GM10847 (cell line): ENCODE measurements around the gene TRAP1.

ENCODE experiments used
- POLR2A ChIP-seq: IDR thresholded peaks from 2 replicates; pipeline ENCODE4 v1.6.1; 2011; ENCODE audit not compliant: insufficient read length; ENCODE audit errors: extremely low read depth

TRAP1 gene

DNA sequence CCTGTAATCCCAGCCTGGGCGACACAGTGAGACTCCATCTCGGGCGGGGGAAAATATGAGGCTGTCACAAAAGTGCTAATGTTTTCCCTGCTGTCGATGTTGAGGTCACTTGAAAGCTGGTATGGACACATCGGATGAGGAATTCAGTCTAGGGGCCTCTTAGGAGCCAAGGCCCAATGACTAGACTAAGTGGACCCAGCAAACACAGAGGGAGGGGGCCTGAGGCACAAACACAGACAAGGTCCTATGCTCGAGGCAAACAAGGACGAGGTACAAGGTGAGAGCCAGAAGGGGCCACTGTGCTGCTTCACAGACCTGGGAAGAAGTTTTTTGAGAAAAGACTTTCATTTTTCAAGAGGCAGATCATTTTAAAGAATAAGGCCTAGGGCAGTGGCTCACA is 15.2 kb downstream of the TRAP1 start:
- TF ChIP-seq POLR2A, result no peak

DNA sequence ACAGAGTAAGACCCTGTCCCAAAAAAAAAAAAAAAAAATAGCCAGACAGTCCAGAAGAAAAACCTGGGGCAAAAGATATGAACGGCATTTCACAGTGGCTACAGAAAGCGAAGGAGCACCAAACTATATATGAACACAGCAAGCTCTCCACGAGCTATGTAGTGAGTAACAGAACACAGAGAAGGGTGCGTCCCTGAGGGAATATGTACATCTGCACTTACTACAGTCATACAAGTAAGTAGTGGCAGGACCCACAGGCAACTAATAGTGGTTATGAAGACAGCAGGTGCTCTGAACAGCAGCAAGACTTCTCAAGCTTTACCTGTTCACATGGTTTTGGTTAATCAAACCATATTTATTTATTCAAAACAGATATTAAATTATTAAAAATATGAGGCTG is 15.8 kb downstream of the TRAP1 start:
- no peak for TF ChIP-seq POLR2A

DNA sequence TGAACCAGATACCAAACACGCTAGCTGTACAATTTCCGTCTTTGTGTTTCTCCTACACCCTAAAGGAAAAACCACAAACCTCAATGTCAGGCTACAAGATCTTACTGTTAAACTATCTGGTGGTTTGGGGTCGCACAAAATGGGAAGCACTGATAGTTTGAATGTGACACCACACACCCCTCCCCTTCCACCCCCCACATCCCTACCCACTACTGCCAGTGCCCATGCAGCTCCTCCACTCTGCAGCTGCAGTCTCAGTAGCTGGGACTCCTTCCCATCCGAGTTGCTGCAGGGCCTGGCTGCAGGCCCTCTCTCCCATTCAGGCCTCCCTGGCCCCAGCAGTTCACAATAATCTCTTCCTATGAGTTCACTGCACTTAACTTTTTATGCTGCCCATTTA is 18.4 kb downstream of the TRAP1 start:
- no peak for TF ChIP-seq POLR2A

DNA sequence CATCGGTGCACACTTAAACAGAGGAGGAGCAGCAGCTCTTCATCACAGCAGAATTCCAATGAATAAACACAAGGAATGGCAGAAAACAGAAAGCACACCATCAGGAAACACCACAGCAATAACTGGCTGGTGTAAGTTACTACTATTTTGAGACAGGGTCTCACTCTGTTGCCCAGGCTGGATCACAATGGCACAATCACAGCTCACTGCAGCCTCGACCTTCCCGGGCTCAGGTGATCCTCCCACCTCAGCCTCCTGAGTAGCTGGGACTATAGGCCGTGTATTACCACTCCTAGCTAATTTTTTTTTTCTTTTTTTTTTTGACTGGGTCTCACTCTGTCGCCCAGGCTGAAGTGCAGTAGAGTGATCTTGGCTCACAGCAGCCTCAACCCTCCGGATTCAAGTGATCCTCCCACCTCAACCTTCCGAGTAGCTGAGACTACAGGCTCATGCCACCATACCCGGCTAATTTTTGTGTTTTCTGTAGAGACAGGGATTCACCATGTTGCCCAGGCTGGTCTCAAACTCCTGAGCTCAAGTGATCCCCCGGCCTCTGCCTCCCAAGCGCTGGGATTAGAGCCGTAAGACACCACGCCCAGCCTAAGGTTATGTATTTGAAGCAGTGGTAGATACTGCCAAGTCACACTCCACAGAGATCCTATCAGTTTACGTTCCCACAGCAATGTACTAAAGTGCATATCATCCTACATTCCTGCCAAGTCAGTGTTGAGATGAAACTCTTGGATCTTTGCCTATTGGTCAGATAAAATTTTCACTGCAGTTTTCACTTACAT is 20.7 kb downstream of the TRAP1 start:
- TF ChIP-seq POLR2A, result no peak

DNA sequence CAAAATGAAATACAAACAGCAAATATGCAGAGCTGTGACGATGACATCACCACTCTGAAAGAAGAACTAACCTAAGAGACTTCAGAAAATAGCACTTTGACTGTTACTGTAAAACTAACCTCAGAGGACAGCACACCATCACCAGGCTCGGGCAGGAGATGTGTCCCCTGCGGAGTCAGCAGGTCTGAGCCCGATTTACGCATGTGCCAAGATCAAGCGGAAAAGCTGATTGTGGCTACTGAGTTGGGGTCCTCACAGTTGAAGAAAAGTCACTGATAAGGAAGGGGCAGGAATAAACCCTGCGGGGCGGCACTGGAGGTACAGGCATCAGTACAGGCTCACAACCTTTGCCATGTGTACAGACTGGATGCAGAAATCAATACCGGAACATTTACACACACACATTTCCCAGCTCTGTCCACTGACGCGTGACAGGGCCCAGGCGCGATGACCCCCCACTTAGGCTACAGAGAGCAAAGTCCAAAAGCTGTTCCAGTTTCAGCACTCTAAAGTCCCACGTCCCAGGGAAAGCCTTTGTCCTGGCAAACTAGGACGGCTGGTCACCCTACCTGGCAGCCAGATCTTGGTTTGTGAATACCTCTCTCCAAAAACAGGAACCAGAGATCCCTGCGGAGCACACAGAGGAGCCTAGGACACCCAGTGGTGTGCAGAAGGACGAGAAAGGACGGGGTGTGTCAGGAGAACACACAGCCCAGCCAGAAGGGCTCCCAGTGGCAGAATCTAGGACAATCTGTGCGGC is 21.5 kb downstream of the TRAP1 start:
- no peak for TF ChIP-seq POLR2A

DNA sequence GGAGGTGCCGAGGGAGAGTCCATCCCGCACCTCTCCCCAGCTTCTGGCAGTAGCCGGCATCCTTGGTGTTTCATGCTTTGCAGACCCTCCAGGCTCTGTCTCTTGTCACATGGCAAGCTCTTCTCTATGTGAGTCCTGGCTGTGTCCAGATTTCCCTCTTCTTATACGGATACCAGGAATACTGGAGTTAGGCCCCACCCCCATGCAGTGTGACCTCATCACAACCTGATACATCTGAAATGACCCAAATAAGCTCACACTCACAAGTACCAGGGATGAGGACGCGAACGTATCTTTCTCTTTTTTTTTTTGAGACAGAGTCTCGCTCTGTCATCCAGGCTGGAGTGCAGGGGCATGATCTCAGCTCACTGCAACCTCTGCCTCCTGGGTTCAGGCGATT is 23.3 kb downstream of the TRAP1 start:
- no peak for TF ChIP-seq POLR2A

DNA sequence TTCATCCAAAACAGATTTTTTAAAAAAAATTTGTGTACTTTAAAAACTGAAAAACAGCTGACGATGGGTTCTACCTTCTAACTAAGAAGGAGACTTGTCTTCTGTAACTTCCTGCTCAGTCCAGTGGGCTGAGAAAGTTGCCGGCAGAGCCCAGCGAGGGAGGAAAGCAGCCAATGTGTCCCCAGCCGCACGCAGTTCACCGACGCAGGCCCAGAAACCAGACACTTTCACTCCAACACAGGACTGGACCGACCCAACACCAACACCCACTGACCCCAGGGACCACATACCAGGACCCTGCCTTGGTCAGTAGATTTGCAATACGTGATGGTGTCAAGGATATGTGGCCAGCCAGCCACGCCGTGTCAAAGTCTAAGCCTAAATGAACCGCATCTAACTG is 25.6 kb downstream of the TRAP1 start:
- TF ChIP-seq POLR2A, result no peak

DNA sequence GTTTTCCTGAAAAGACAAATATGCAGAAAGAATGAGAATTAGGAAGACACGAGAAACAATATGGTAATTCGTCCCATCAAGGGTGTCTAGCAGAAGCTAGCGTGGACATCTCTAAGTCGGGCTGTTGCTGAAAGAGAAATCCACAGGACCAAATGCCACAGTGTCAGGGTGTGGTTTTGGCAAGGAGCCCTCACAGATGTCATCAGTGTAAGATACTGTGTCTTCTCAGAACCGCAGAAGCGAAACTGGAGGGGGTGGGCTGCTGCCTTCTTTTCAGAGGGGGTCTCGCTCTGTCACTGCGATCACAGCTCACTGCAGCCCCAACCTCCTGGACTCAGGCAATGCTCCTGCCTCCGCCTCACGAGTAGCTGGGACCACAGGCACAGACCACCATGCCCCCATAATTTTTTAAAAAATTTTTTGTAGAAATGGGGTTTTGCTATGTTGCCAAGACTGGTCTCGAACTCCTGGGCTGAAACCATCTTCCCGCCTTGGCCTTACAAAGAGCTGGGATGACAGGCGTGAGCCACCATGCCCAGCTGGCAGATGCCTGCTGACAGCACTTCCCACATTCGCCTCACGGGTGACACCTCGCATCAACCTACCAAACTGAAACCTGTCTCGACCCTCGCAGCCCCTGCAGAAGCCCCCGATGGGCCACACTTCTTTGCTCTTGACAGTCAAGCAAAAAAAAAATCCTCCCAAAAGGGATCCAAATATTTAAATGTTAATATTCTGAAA is 26.2 kb downstream of the TRAP1 start:
- no peak for TF ChIP-seq POLR2A

DNA sequence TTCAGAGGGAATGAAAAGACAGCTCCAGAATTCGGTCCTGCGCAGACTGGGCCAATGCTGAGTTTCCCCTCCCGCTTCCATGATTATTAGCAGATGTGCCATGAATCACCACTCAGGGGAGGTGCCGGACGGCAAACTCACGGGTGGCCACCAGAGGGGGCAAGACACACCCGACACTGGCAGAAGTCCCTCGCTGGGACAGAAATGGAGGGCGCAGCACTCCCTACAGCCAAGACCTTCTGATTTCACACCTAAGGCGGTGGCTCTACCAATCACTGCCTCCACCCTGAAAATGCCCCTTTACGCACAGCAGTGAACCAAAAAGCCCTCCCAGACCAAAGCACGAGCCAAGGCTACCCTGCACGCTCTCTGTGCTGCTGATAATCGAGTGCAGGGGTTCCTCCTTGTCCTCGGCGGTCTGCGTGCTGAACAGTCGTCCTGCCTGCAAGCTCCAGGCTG is 26.8 kb downstream of the TRAP1 start:
- no peak for TF ChIP-seq POLR2A

DNA sequence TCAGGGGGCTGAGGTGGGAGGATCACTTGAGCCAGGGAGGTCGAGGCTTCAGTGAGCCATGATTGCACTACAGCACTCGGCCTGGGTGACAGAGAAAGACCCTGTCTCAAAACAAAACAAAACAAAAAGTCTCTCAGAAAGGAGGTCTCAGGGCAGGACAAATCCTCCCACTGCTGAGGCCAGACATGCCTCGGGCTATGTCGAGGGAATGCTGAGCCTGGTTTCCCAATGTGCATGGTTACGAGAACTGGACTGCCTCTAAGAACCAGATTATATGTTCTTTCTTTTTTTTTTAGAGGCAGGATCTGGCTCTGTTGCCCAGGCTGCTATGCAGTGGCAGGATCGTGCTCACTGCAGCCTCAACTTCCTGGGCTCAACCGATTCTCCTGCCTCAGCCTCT is 27.6 kb downstream of the TRAP1 start:
- no peak for TF ChIP-seq POLR2A

DNA sequence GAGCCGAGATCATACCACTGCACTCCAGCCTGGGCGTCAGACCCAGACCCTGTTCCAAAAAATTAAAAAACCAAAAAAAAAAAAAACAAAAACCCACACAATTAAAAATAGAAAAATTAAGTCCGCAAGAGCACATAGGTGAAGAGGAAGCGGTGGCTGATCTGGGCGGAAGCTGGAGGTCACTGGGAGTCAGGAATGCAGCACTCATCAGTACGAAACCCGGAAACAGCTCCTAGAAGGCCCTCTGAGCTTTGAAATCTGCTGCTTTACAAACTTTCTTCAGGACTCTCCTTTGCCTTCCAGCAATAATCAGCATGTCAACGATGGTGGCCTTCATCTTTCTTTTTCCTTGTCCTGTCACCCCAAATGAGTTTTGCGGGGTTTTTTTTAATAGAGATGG is 29.5 kb downstream of the TRAP1 start:
- TF ChIP-seq POLR2A, result no peak

DNA sequence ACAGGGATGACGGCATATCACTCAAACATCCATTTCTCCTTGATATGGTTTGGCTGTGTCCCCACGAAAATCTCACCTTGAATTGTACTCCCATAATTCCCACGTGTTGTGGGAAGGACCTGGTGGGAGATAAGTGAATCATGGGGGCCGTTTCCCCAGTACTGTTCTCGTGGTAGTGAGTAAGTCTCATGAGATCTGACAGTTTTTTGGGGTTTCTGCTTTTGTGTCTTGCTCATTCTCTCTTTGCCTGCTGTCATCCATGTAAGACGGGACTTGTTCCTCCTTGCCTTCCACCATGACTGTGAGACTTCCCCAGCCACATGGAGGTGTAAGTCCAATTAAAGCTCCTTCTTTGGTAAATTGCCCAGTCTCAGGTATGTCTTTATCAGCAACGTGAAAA is 30.3 kb downstream of the TRAP1 start:
- no peak for TF ChIP-seq POLR2A

DNA sequence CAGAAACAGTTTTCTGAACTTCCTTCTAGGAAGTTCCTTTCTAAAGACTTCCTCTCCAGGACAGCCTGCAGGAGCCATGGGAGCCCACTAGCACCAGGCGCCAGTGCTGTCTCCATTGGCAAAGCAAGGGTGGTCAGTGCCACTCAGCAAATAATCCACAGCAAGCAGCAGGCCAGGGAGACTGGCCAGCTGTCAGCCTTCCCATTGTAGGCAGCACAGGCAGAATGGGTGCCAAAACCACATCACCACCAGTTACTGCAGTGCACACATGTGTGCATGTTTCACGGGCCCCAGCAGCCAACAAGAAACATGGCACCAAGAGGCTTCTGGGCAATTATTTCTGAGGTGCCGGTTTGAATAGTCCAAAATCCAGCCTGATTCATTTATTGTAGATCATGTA is 36.1 kb downstream of the TRAP1 start:
- TF ChIP-seq POLR2A, result no peak

DNA sequence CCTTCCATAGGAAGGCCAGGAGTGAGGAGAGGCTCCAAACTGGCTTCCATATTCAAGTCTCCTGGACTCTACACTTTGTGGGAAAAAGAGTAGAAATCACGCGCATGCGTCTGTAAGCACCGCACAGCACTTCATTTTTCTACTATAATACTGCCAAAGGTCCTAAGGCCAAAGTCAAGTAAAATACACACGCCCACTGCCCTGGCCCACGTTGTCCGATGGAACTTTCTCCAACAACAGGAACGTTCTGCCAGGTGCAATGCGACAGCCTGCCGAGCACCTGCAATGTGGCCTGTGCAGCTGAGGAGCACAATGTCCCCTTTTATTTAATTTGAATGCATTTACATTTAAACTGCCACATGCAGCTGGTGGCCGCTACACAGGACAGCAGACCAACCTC is 39.3 kb downstream of the TRAP1 start:
- no peak for TF ChIP-seq POLR2A

DNA sequence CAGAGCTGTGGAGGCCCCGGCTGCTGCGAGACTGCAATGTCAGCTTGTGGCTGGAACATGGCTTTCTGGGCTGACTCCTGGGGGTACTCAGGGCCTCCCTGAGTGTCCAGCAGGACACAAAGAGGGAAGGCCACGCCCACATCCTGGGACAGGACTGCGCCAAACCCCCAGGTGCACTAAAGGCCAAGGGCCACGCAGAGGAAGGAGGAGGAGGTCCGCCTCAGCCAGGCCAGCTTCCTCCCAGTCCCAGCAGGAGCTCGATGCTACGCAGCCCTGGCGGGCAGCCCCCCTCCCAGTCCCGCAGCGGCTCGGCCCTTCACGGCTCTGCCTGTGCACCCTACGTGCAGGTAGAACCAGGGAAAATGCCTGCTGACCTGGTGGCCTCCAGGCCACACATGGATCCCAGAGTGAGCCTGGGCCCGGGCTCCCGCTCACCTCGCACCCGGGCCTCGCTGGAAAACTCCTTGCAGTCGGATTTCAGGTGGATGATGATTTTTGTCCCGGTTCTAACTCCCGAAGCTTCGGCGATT is 41.7 kb downstream of the TRAP1 start:
- TF ChIP-seq POLR2A, result no peak
